K562 (cell line): Measurements from ENCODE around the gene TRAP1. TPM values are rescaled to one million over a fixed set of nuclear protein-coding genes. Genes with fewer than 3 reads are reported as not detected.

Experiments
- ATAC-seq: fragments of 200-7000 bp; cut with Tn5 transposase; 3 replicates; pipeline ENCODE4 v1.9.1; 2020; ENCODE audit warnings: moderate library complexity
- BruUV-seq: library from RNA; stranded (reverse); fragments of 400-500 nt; replicated peaks from 2 replicates; lab custom pipeline; 2021; lab: Mats Ljungman, UMichigan
- CTCF ChIA-PET: fragments of 300-600 bp; formaldehyde crosslinking; extraction: SDS; loops from one replicate; lab custom pipeline; 2021; ENCODE audit warnings: low intra/inter-chr PET ratio; lab: Yijun Ruan, JAX
- POLR2A ChIA-PET: fragments of 300-600, 350-650 bp; sonication (Branson Sonifier 250); formaldehyde crosslinking; extraction: SDS; loops from one replicate; lab custom pipeline; 2021; ENCODE audit warnings: antibody characterized with exemption, inconsistent platforms; lab: Yijun Ruan, JAX
- DNase-seq, 4 experiments: peaks; one replicate each; pipeline versions ENCODE4 v3.0.0 to v3.0.0-alpha.2; 2011 to 2018; ENCODE audit warnings: low spot score in 3 of 4, mixed read lengths in 3 of 4; ENCODE audit errors: extremely low read depth in 1 of 4
- FAIRE-seq: peaks from 2 replicates; lab custom pipeline; 2011; peaks lifted over from hg19 to GRCh38; lab: Jason Lieb, UNC
- H2AFZ ChIP-seq: 2 replicates; pipeline ENCODE4 v1.6.0; 2011; ENCODE audit warnings: low read depth, low read length, control low read depth, inconsistent platforms
- H3K27ac ChIP-seq: fragments of 200-600 bp; 3 replicates; pipeline ENCODE4 v1.8.0; 2011; ENCODE audit warnings: low read depth, mild to moderate bottlenecking, control low read depth, inconsistent platforms, low read length, moderate library complexity, mixed read lengths; ENCODE audit errors: extremely low read depth
- H3K27me3 ChIP-seq, 2 experiments: fragments of 300-600 bp in 1 of 2; 2 replicates in 1 of 2; 3 replicates in 1 of 2; pipeline versions ENCODE4 v1.6.0 to v1.8.0; 2011; ENCODE audit warnings: inconsistent platforms in 2 of 2, low read length in 2 of 2, mild to moderate bottlenecking in 1 of 2, mixed read lengths in 1 of 2, moderate library complexity in 1 of 2; ENCODE audit not compliant: control insufficient read depth in 2 of 2, insufficient read depth in 2 of 2
- H3K36me3 ChIP-seq: fragments of 300-600 bp; 3 replicates; pipeline ENCODE4 v1.8.0; 2011; ENCODE audit warnings: mild to moderate bottlenecking, low read length, inconsistent platforms; ENCODE audit not compliant: control insufficient read depth, insufficient read depth
- H3K4me1 ChIP-seq, 2 experiments: fragments of 200-600 bp in 1 of 2; replicated peaks in 1 of 2; 2 replicates in 1 of 2; 3 replicates in 1 of 2; pipeline versions ENCODE4 v1.5.1 to v1.8.0; 2011; ENCODE audit warnings: inconsistent platforms in 2 of 2, low read length in 2 of 2, mild to moderate bottlenecking in 1 of 2, mixed read lengths in 1 of 2, moderate library complexity in 1 of 2; ENCODE audit not compliant: control insufficient read depth in 2 of 2, insufficient read depth in 2 of 2
- H3K4me2 ChIP-seq: 2 replicates; pipeline ENCODE4 v1.6.1; 2011; ENCODE audit warnings: low read length, control low read depth, inconsistent platforms, mixed read lengths; ENCODE audit not compliant: insufficient read depth
- H3K4me3 ChIP-seq: fragments of 200-600 bp; sonication (generic), shearing (Covaris generic); 2 replicates; pipeline ENCODE4 v1.5.1; 2016; ENCODE audit warnings: control low read depth, inconsistent platforms
- H3K79me2 ChIP-seq: fragments of 200-600 bp; 3 replicates; pipeline ENCODE4 v1.8.0; 2011; ENCODE audit warnings: low read length, inconsistent platforms; ENCODE audit not compliant: control insufficient read depth, insufficient read depth
- H3K9ac ChIP-seq, 2 experiments: 2 replicates each; pipeline versions ENCODE4 v1.6.0 to v1.6.1; 2011; ENCODE audit warnings: low read depth in 2 of 2, low read length in 2 of 2, control low read depth in 1 of 2, inconsistent platforms in 1 of 2, mild to moderate bottlenecking in 1 of 2, mixed read lengths in 1 of 2; ENCODE audit not compliant: insufficient read depth in 1 of 2
- H3K9me1 ChIP-seq: one replicate; pipeline ENCODE4 v1.6.0; 2011; ENCODE audit warnings: inconsistent platforms, mild to moderate bottlenecking, low read length, moderate library complexity; ENCODE audit not compliant: control insufficient read depth, insufficient read depth
- H3K9me3 ChIP-seq: replicated peaks from 2 replicates; pipeline ENCODE4 v1.5.1; 2011; ENCODE audit warnings: low read depth, low read length, inconsistent platforms; ENCODE audit not compliant: control insufficient read depth, insufficient read depth
- H4K20me1 ChIP-seq: replicated peaks from 2 replicates; pipeline ENCODE4 v1.6.1; 2011; ENCODE audit warnings: low read length, inconsistent platforms, mixed read lengths; ENCODE audit not compliant: control insufficient read depth, insufficient read depth
- E2F5 ChIP-seq: sonication (generic); formaldehyde crosslinking; IDR thresholded peaks from 2 replicates; pipeline ENCODE4 v1.8.0; 2022; ENCODE audit warnings: mild to moderate bottlenecking, missing genetic modification reagents
- MNT ChIP-seq, 2 experiments: fragments of 450-650 bp; conservative IDR thresholded peaks; 2 replicates each; pipeline ENCODE4 v1.6.1; 2017; ENCODE audit warnings: mild to moderate bottlenecking in 2 of 2, moderate library complexity in 2 of 2
- NFIC ChIP-seq: fragments of 450-650 bp; IDR thresholded peaks from 2 replicates; pipeline ENCODE4 v1.6.1; 2017; ENCODE audit warnings: mild to moderate bottlenecking, inconsistent platforms
- NKRF ChIP-seq: fragments of 450-650 bp; IDR thresholded peaks from 2 replicates; pipeline ENCODE4 v1.6.1; 2016; ENCODE audit warnings: borderline replicate concordance
- NR4A1 ChIP-seq, 2 experiments: fragments of 250-450 bp in 1 of 2; fragments of 450-650 bp in 1 of 2; sonication (Bioruptor Pico) in 1 of 2; IDR thresholded peaks; 2 replicates each; pipeline versions ENCODE4 v1.4.0 to v1.6.1; 2016 to 2020; ENCODE audit warnings: mild to moderate bottlenecking in 2 of 2, missing compliant biosample characterization in 1 of 2, missing genetic modification characterization in 1 of 2, moderate library complexity in 1 of 2
- NUFIP1 ChIP-seq: fragments of 450-650 bp; IDR thresholded peaks from 2 replicates; pipeline ENCODE4 v1.6.1; 2018; ENCODE audit not compliant: partially characterized antibody
- PHB2 ChIP-seq: fragments of 450-650 bp; IDR thresholded peaks from 2 replicates; pipeline ENCODE4 v1.6.1; 2017; ENCODE audit warnings: low read depth
- PPARD ChIP-seq: fragments of 250-450 bp; sonication (Bioruptor Pico); IDR thresholded peaks from 2 replicates; pipeline ENCODE4 v1.8.0; 2022; ENCODE audit warnings: inconsistent platforms, mild to moderate bottlenecking, moderate library complexity
- RERE ChIP-seq: sonication (generic); formaldehyde crosslinking; IDR thresholded peaks from 2 replicates; pipeline ENCODE4 v1.8.0; 2023; ENCODE audit warnings: missing genetic modification reagents, mild to moderate bottlenecking, borderline replicate concordance
- RFX1 ChIP-seq: fragments of 450-650 bp; IDR thresholded peaks from 2 replicates; pipeline ENCODE4 v1.6.1; 2016; ENCODE audit warnings: mild to moderate bottlenecking, moderate library complexity
- STAG1 ChIP-seq: sonication (generic); formaldehyde crosslinking; IDR thresholded peaks from 2 replicates; pipeline ENCODE4 v1.5.0; 2020; ENCODE audit warnings: missing genetic modification reagents, borderline replicate concordance
- TCFL5 ChIP-seq: fragments of 250-450 bp; sonication (Bioruptor Pico); conservative IDR thresholded peaks from 2 replicates; pipeline ENCODE4 v1.6.1; 2021; ENCODE audit warnings: mild to moderate bottlenecking, moderate library complexity, matching md5 sums
- ZNF431 ChIP-seq: sonication (generic); formaldehyde crosslinking; IDR thresholded peaks from 2 replicates; pipeline ENCODE4 v1.8.0; 2022; ENCODE audit warnings: mild to moderate bottlenecking, missing genetic modification reagents
- WGBS: fragments of 100-300 bp; shearing (Covaris generic); methylation state at CpG from one replicate; pipeline ENCODE4 v1.1.6; 2016; ENCODE audit warnings: low coverage, mixed read lengths; ENCODE audit not compliant: insufficient coverage; ENCODE audit errors: missing lambda C conversion rate; 5-methylcytosine and 5-hydroxymethylcytosine counted together
- in situ Hi-C: fragments of 300-500 bp; cut with MboI; formaldehyde crosslinking; loops from 4 replicates; pipeline ENCODE4 v1.15.0; 2018; ENCODE audit warnings: inconsistent platforms, mixed read lengths
- intact Hi-C: fragments of 100-400 bp; cut with micrococcal nuclease; formaldehyde crosslinking; loops from 2 replicates; pipeline ENCODE4 v1.14.2; 2022
- polyA plus RNA-seq, 8 experiments: library from polyadenylated mRNA; depleted of rRNA in 4 of 8; stranded (reverse) in 5 of 8; unstranded in 3 of 8; fragments of >200 nt; fragmentation: Nextera tagmentation in 2 of 8; fragmentation: Illumina TruSeq in 1 of 8; extraction: Ambion mirVana in 2 of 8; extraction: Trizol in 1 of 8; gene quantifications; 2 replicates each; pipeline versions ENCODE4 v1.2.1 to v1.2.3, GENCODE V29; 2011 to 2014; ENCODE audit warnings: inconsistent platforms in 1 of 8, missing spikeins in 1 of 8
- total RNA-seq, 7 experiments: library from RNA; depleted of rRNA in 6 of 7; stranded (reverse); fragments of >200 nt in 6 of 7; fragmentation: Illumina TruSeq in 2 of 7; extraction: Trizol in 2 of 7; gene quantifications; 2 replicates each; pipeline versions ENCODE4 v1.2.1 to v1.2.3, GENCODE V29; 2011 to 2021; ENCODE audit warnings: low replicate concordance in 1 of 7

Gene TRAP1
- total and polyA plus RNA-seq, 9 of the 15 experiments (the other 6 are each of a cell fraction or from before 2014, with no cell fraction given), result 19.1 to 436 (median 301) TPM

- H3K9me1 ChIP-seq, result no peaks in the 10 kb centered on the region
- H3K36me3 ChIP-seq, result peaks cover 36% of the 10 kb centered on the region; the same call in 2 of the 3 replicates
- ChIA-PET POLR2A (interaction anchor here (0.9 to 1.1 kb wide), 3 partner anchors 9 to 120 kb away, joined by 4 read pairs; no protein-coding TSS in a partner anchor), CTCF (interaction anchor here (0.7 kb wide), 1 partner anchor 144 kb away, joined by 3 read pairs; no protein-coding TSS in a partner anchor)
- H2AFZ ChIP-seq, result no peak overlapping the region
- in situ Hi-C loops (no loop called here), intact Hi-C loops (no loop called here)
- no peak overlapping the region for H3K9ac ChIP-seq
- no peak for DNase-seq
- ATAC-seq, result no peak
- H3K4me2 ChIP-seq, result no peak overlapping the region
- no peaks in the 10 kb centered on the region for H3K79me2 ChIP-seq
- no peak for FAIRE-seq
- no peaks in the 10 kb centered on the region for H3K4me1 ChIP-seq
- no peaks in the 10 kb centered on the region for H3K27me3 ChIP-seq
- H4K20me1 ChIP-seq, result no peaks in the 10 kb centered on the region
- WGBS, result 85% methylated on average over 5 of the region's 5 CpGs
- BruUV-seq, result no TSS peak
- no peaks in the 10 kb centered on the region for H3K9me3 ChIP-seq
- no peak overlapping the region for H3K4me3 ChIP-seq
- H3K27ac ChIP-seq, result no peak overlapping the region
- TF ChIP-seq NUFIP1, result no peak
- TF ChIP-seq PPARD (CRISPR knock-in tag), result no peak
- TF ChIP-seq RERE (CRISPR knock-in tag), result no peak
- no peak for TF ChIP-seq STAG1 (CRISPR knock-in tag)
- TF ChIP-seq RFX1, result no peak
- no peak for TF ChIP-seq NKRF
- TF ChIP-seq MNT (conservative IDR thresholded peaks at IDR 0.05), result no peak
- no peak for TF ChIP-seq E2F5 (CRISPR knock-in tag)
- TF ChIP-seq TCFL5 (CRISPR knock-in tag), result no peak
- no peak for TF ChIP-seq ZNF431 (CRISPR knock-in tag)
- no peak for TF ChIP-seq NFIC
- no peak for TF ChIP-seq NR4A1 (CRISPR knock-in tag; IDR thresholded peaks at IDR 0.05)
- no peak for TF ChIP-seq NR4A1 (tag; IDR thresholded peaks at IDR 0.05)
- no peak for TF ChIP-seq PHB2
Measured at GRCh38 chr16:3759736-3760135, 42.4 kb upstream of the TRAP1 start.
